GM18507 (cell line): Measurements from ENCODE around the gene SREBF1.

Experiments
- DNase-seq: peaks from one replicate; pipeline ENCODE4 v3.0.0; 2011; ENCODE audit warnings: low read depth; ENCODE audit not compliant: insufficient read length; ENCODE audit errors: extremely low spot score
- FAIRE-seq: peaks from 2 replicates; lab custom pipeline; 2011; peaks lifted over from hg19 to GRCh38; lab: Jason Lieb, UNC

Gene SREBF1

DNA sequence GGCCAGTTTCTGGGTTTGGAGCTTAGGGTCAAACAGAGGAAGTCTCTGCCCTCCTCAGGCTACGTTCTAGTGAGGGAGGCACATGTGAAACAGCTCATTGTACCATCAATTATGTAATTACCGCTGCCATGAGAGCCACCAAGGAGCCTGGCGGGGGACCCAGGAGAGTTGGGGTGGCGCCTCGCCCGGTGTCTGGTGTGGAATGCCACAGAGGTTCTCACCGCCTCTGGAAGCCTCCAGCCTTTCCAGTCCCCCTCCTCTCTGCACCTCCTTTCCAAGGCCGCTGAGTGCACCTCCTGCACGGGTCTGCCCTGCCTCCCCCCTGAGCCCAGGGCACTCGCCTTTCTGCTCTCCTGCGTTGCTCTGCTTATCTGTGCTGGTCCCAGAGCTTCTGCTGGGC, 51.4 kb downstream of the SREBF1 start:
- DNase-seq (no peak), FAIRE-seq (no peak)

DNA sequence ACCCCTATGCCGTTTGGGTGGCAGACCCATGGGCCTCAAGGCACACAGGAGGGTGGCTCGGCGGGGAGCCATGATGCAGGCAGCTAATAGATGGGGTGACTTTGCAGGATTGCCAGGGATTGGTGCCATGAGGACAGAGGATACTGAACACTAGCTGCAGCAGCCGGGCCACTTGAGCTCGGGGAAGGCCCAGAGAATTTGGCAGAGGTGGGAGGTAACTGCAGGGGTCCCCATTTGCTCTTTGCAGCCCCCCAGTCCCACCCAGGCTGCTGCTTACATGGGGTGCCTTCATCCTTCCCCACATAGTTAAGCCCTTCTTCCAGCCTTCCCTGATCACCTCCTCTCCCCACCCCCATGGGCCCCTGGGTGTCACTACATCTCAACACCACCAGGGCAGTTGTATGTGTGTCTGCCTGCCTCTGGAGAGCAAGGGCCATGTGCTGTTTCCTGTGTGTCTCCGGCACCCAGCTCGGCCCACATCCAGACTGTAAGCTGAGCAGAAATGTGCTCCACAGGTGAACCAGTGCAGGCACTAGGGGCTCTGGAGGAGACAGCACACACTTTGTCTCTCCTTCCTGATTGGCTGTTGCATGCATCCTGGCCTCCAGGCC, 52.0 kb downstream of the SREBF1 start:
- DNase-seq (no peak), FAIRE-seq (no peak)

DNA sequence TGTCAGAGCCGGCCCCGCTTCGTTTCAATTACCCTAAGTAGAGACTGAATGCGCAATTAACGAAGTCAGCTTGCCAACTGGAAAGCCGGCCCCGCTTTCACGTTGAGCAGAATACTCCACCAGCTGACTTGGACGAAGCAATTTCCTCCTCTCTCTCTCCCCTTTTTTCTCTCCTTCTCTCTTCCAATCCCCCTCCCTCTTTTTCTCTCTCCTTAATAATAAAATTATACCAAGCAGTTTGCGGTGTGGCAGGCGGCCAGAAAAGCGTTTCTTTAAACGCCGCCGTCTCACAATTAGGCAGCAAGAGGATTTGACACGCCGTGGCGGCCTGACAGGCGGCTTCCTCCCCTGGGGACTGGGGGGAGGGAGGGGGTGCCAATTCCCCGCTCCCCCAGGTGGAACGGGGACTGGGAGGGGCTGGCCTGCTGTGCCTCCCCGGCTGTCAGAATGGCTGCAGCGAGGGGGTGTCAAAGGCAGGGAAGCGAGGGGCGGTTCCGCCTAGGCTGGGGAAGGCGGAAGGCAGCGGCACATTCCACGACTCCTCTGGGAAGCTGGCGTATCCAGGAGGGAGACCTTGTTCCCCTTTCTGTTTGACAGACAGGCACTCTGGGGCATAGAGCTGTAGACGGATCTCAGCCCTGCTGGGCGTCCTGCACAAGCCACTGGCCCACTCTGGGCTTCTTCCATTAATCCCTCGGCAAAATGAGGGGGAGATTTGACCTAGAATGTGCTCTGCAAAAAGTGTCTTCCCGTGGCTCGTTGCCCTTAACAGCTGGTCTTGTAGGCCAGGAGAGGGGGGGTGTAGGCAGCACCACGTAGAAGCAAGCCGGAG, 52.7 kb downstream of the SREBF1 start:
- FAIRE-seq = peak; percentile 80
- DNase-seq = peak; percentile 29

DNA sequence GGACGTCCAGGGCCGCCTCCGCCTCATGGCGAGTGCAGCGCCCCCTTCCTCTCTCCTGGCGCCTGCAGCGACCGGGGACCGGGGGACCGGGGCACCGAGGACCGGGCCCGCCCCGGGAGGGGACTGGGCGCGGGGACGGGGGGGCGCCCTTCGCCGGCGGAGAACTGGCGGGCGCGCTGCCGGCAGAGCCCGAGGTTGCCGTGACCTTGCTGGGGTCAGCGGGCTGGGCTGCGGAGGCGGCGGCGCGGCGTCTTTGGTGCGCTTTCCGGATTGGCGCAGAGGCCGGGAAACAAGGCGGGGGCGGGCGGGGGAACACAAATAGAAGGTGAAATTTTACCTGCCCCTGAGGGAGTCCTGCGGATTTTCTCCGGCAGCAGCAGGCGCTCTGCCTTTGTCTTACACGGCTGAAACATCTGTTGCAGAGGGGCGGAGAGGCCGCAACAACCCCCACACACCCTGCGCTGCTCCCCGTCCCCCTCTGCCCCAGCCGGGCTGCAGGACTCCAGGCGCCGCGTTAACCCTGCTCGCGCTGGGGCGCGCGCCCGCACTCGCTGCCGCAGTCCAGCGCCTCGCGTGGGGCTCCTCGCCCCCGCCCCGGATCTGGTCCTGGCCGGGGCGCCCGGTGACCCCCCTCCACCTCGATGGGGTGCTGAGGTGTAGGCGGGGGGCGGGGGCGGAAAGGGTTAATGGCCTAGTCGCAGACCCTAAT, 53.5 kb downstream of the SREBF1 start:
- DNase-seq (peak; percentile 58), FAIRE-seq (peak; percentile 88)

DNA sequence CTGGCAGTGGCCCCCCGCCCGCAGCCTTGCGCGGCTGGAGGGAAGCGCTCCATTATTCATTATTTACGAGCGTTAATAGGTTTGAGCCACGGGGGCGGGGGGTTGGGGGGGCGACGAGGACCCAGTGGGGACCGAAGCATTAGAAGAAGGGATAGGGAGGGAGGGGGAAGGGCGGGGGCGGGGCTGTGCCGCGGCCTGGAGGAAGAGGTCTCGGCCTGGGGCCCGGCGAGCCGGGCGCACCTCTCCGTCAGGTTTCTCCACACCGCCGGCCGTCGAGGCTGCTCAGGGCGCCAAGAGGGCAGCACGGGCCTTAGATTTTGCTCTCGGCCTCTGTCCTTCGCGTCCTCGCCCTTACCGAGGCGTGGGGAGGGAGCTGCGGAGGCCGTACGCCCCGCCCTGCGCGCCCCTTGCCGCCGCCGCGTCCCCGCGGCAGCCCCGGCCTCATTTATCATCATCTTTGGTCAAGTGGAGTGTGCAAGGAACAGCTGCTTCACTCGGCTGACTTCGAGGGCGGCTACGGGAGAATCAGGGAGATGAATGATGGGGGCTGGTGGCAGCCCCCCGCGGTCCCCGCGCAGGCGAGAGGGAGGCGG, 54.2 kb downstream of the SREBF1 start:
- FAIRE-seq (no peak), DNase-seq (no peak)

DNA sequence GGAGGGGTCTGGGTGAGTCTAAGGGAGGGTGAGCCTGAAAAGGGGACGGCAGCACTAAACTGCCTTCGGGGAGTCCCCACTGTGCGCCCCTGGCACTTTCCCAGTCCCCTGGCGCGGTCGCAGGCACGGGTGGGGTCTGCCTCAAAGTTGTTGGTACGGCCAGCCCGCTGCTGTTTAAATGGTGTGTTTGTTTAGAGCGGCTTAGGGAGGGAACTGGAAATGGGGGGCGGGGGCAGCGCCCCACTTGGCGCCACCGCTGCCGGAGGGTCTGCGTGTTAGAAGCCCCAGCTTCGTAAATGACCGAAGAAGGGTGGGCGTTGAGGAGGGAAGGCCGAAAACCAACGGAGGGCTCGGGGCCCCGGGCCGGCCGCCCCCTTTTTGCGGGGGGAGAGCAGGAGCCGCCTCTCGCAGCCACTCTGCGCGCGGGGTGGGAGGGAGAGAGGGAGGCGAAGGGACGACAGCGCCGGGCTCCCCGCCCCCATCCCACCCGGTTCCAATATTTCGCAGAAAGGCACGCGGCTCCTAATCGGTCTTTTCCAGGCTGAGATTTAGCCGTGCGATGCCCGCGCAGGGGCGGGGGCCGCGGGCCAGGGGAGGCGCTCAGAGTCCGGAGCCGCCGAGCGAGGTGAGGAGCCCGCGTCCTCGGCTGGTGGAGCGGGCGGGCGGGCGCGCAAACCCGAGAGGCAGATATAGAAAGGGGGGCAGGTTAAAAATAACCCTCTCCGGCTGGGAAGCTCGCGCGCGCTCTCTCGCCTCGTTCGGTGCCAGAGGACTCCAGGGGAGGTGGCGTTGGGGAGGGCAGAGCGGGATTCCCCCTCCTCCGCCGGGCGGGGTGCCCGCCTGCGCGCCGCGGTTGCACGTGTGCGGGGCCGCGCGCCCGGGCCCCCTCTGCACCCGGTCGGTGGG, 54.9 kb downstream of the SREBF1 start:
- DNase-seq = no peak

DNA sequence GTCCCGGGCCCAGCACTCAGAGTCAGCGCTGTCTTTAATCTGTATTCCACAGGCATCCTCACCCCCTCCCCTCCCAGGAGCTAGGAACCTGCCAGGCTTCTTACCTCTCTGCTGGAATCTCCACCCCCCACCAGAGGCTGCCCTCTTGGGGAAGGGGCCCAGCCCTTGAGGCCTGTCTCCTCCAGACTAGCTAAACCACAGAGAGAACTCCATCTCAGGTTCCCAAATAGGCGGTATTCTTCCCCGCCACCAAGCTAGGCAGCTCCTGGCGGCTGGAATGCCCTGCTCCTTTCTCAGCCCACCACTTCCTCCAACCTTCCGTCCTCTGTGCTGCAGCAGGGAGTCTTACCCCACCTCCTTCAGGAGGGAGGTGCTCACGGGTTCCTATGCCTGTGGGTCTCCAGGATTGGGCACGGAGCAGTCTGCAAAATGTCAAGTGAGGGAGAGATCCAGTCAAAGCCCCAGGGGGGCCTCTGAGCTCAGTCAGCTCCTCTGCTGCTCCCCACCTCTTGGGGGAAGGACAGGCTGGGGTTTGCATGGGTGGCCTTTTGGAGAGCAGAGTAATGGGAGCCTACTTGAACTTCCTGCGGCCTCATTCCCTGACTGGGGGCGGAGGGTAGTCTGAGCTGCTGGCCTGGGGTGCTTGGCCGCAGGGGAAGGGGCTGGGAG, 55.7 kb downstream of the SREBF1 start:
- no peak for FAIRE-seq
- no peak for DNase-seq

More for the DNA sequence above, 54.9 kb downstream of the SREBF1 start:
- no peak for FAIRE-seq

DNA sequence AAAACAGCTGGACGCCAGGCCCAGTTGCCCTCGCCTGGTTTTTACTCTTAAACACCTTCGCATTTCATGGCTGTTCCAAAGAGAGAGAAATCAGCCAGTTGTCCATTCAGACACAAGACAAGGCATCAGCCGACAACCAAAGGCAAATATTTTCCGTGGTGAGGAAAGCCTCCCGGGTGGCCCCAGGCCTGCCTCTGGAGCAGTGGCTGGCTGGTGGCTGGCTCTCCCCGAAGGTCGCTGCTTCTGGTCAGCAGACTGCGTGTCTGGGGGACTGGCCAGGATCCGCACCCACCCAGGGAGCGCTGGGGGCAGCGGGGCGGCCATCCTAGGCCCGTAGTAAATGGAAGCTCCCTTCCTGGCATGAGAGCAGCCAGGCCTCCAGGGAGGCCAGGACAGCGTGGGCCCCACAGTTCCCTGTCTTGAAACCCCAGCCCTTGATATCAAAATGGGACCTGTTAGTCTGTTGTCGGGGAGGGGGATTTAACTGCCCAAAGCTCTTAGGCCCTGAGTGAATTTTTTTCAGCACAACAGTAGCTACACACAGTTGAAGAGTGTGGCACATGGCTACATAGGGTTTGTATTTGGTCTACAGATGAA, 57.7 kb downstream of the SREBF1 start:
- FAIRE-seq (no peak), DNase-seq (no peak)

DNA sequence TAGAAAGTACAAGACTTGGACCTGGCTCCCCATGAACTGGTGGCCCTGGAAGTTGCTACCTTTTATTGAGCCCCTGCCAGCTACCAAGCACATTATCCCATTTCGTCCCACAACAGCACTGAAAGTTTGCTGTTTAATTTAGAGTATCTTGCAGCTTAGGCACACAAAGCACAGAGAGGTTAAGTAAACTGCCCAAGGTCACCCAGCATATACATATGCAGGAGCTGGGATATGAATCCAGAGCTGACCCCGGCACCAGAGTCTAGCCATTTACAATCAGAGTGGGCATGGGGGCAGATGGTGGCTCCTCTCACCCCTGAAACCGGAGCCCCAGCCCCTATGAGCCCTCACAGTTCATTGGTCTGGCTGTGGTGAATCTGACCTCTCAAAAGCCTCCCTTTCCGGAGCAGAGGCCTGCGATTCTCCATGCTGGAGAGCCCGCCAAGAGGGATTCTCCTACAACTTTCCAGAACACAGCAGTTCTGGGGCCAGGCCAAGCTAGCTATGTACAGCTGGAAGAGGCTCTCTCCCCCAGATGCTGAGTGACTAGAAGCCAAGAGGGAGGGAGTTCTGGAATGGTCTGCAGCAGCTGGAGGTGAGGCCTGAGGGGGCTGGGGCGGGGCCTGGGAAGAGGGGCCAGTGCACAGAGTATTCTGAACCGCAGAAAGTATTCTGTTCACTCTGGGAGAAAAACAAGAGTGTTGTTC, 58.3 kb downstream of the SREBF1 start:
- FAIRE-seq = no peak
- DNase-seq = no peak

DNA sequence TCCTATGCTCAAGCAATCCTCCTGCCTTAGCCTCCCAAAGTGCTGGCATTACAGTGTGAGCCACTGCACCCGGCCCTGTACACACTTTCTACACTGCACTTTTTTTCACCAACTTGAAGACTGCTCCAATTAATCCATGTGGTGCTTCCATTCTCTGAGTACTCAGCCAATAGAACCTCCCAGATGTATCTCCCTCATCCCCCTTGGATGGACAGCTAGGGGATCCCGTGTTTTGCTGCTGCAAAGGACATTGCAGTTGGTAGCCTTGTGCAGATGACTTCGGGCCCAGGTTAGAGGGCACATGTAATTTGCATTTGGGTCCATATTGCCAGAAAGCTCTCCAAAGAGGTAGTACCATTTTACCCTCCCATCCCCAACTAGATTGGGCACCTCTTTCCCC, 59.9 kb downstream of the SREBF1 start:
- no peak for DNase-seq
- FAIRE-seq = no peak

DNA sequence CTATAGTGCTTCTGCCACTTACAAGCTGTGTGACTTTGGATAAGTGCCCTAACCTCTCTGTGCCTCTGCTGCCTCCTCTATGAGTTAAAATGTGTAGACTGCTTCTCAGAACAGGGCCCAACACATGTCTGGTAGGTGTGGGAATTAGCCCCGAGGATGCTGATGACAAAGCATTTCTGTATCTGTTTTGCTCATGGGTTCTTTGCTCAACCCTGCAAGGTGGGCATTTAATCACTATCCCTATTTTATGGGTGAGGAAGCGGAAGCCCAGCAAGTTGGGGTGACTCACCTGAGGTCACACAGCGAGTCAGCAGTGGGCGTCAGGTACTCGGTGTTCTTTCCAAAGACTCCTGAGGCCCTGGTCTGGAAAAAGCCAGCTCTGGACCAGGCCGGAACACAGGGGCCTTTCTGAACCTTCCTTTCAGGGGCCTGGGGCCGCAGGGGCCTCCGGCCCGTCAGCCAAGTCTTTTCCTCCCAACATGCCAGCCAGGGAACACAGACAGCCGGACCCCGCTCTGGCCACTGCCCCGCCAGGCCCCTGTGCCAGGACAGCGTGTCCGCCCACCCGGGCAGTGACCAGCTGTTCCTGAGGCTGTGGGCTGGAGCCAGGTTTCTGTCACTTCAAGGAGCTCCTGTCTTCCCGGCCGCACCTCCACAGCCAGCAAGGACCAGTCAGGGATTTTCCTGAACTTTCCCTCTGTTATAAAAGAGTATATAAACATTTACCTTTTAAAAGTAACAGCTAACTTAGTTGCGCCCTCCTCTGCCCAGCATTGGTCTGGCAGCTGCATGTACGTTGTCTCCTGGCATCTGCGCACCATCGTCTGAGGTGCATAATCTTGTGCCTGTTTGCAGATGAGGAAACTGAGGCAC, 62.5 kb downstream of the SREBF1 start:
- DNase-seq = no peak
- no peak for FAIRE-seq

DNA sequence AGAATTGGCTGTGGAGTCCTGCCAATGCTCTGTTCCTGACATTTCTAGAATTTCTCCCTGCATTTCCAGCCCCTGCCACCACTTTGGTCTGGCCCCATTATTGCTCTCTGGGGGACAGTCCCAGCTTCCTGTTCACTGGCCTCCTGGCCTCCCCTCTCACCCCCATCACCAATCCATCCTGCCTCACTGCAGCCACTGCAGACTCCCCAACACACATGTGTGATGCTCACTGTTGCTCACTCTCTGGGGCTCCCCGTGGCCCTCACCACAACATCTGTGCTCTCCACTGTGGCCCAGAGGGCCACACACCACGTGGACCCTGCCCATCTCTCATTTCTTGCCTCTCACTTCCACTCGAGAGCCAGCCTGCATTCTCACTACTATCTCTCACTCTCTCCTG, 64.6 kb downstream of the SREBF1 start:
- FAIRE-seq (no peak), DNase-seq (no peak)

DNA sequence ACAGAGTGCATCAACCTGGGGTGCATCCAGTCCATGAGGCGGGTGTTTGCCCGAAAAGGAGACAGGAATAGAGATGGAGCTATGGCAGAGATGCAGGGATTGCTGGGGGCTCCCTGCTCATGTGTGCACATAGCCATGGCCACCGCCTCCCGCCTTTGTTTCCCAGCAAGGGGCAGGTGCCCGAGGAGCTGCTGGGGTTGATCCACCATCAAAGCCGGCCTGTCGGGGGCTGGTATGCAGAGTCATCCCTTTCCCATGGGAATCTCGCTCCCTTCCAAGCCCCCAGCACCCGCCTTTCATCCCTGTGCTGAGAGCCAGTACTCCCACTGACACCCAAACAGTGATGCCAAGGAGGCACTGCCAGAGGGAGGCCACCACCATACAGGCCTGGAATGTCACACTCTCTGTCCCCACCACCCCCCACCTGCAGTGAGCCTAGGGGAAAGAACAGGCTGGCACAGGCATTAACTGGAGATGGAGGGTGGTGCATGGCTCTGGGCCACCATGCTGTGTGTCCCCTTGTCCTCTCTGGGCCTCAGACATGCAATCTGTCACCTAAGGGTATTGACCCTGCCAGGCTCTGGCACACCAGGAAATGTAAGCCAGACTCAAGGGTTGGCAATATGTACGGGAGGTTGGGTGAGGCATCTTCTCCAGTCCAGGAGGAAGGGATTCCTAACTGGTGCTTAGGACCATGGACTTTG, 65.1 kb downstream of the SREBF1 start:
- no peak for FAIRE-seq
- no peak for DNase-seq

DNA sequence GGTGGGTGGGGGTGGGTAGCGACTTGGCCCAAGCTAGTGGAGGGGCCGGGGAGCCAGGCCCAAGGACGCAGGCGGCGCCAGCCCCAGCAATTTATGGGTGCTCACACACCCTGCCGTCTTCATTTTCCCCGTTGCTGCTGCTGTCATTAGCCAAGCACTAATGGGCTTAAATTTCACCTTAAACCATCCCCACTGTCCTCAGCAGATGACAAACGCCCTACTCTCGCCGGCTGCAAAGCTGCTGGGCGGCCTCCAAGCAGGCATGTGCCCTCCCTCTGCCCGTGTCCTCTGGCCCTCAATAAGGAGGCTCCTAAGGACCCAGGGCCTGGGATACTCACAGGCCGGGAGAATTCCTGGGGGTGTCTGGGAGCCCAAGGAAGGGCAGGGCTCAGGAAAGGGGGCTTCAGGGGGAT, 66.1 kb downstream of the SREBF1 start:
- FAIRE-seq = no peak
- DNase-seq = no peak

DNA sequence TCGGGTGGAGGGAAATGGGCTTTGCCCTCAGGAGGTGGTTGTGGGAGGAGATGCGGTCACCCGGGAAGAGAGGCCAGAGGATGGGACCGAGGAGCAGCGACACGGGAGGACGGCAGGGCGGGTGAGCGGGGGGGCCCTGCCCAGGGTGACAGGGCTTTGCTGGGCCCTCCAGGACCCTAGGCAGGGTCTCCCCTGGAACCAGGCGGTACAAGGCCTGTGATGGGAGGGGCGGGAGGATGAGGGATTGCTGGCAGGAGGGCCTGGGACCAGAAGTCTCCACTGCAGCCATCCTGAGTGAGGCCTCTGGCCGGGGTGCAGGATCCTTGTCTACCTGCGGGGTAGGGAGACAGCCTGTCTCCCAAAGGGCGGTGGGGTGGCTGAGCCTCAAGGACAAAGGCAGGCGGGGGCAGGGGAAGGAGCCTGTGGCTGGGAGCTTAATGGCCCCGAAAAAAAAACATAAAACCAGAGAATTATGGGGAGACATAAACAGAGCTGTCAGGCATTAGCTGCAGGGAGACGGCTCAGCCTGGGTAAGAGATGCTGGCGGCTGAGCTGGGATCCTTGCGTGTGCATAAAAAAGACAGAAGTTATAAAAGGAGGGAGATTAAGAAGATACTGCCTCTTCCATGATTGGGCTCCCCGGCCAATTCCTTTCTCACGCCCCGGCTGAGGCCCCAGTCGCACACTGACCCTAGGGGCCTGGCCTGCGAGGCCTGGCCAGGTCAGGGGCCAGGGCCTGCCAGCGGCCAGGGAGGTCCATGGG, 66.7 kb downstream of the SREBF1 start:
- FAIRE-seq = no peak
- DNase-seq = no peak
